ENCODE results near the gene TPI1.

DNA sequence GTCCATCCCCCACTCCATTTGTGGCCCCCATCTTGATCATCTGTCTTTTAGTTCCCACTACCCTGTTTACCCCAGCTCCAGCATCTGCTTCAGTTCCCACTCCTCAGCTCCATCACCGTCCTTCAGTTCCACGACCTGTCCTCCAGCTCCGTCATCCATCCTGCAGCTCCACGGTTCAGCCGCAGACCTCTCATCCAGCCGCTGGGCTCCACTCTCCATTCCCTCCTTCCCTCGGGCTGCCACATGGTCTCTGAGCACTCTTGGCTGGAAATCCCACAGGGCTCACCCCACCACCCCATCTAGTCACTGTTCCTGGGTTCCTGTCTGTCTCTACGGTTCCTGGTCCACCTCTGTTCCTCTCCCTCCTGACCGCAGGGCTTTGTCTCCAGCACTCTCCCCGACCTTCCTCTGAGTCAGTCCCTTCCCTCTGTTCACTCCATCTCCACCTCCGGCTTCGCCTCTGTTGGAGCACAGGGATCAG, 42.4 kb upstream of the TPI1 start:
- no peak for TF ChIP-seq EP300 (IDR thresholded peaks at IDR 0.05; ENCODE audit: low read depth)
- TF ChIP-seq, protein P1, sequence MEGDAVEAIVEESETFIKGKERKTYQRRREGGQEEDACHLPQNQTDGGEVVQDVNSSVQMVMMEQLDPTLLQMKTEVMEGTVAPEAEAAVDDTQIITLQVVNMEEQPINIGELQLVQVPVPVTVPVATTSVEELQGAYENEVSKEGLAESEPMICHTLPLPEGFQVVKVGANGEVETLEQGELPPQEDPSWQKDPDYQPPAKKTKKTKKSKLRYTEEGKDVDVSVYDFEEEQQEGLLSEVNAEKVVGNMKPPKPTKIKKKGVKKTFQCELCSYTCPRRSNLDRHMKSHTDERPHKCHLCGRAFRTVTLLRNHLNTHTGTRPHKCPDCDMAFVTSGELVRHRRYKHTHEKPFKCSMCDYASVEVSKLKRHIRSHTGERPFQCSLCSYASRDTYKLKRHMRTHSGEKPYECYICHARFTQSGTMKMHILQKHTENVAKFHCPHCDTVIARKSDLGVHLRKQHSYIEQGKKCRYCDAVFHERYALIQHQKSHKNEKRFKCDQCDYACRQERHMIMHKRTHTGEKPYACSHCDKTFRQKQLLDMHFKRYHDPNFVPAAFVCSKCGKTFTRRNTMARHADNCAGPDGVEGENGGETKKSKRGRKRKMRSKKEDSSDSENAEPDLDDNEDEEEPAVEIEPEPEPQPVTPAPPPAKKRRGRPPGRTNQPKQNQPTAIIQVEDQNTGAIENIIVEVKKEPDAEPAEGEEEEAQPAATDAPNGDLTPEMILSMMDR (IDR thresholded peaks at IDR 0.05), result no peak
- TF ChIP-seq POLR2AphosphoS5 (IDR thresholded peaks at IDR 0.05), result no peak
